Measurements from ENCODE around the gene TNS3. TPM values are rescaled to one million over a fixed set of nuclear protein-coding genes. Genes with fewer than 3 reads are reported as not detected.

Gene TNS3
- total RNA-seq, 1 experiment from 2014 or later = 143 TPM

DNA sequence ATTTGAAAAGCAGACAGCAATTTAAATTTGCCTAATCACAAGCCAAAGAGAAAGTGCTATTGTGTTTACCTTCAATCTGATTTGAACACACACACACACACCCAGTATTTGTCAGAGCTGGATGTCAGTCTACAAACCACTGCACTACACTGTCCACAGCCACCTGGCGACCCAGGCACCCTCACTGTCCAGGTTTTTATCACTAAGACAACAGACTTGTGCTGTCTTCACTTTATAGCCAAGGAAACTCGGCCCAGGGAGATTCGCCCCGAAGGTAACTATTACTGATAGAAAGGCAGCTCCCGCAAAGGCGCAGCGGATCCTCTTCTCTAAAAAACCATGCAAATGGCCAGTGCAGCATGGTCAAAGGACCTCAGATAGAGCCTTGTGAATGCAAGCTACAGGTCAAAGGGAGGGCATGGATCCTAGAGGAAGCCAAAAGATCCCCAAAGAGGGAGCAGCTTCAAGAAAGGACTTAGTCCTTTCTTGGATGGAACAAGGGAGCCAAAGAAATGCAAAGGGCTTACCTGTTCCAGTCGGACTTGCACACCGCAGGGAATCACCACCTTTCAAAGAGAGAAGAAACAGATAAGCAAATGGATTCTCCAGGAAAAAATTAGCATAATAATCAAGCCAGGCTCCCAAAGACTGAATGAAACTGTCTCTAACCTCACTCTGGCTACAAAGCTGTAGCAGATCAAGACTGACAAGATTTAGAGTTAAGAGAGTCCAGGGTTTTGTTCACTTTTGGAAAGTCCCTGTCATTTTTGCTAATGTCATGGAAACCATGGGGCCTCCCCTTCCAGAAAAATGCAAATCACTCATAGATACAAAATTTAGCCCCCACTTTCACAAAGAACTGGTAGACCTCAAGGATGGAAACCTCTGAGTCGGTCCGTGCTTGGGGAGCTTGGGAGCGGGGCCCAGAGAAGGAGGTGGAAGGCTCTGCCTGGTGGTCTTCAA lies 101.1 kb downstream of the TNS3 start:
- ChIA-PET CTCF (interaction anchor here (0.6 to 0.8 kb wide), 4 partner anchors 21 to 215 kb away, joined by 3 to 6 read pairs (median 4); no protein-coding TSS in a partner anchor), POLR2A (ENCODE audit: unreplicated experiment) (no interaction called here)
- DNase-seq = no peak
- H3K27me3 ChIP-seq (ENCODE audit: insufficient read depth, low read depth) = no peaks in the 10 kb centered on the region
- H2AFZ ChIP-seq = no peak overlapping the region
- H3K9me2 ChIP-seq (ENCODE audit: insufficient read depth) = no peaks in the 10 kb centered on the region
- intact Hi-C loops (cut with micrococcal nuclease; ENCODE audit: unreplicated experiment) = no loop called here
- no TSS peak for BruUV-seq (replicated peaks)
- peaks cover 90% of the 10 kb centered on the region for H3K4me1 ChIP-seq (replicated peaks; ENCODE audit: insufficient read depth)
- TF ChIP-seq EZH2 (IDR thresholded peaks at IDR 0.05; ENCODE audit: low read depth) = no peak
- TF ChIP-seq, protein P1, sequence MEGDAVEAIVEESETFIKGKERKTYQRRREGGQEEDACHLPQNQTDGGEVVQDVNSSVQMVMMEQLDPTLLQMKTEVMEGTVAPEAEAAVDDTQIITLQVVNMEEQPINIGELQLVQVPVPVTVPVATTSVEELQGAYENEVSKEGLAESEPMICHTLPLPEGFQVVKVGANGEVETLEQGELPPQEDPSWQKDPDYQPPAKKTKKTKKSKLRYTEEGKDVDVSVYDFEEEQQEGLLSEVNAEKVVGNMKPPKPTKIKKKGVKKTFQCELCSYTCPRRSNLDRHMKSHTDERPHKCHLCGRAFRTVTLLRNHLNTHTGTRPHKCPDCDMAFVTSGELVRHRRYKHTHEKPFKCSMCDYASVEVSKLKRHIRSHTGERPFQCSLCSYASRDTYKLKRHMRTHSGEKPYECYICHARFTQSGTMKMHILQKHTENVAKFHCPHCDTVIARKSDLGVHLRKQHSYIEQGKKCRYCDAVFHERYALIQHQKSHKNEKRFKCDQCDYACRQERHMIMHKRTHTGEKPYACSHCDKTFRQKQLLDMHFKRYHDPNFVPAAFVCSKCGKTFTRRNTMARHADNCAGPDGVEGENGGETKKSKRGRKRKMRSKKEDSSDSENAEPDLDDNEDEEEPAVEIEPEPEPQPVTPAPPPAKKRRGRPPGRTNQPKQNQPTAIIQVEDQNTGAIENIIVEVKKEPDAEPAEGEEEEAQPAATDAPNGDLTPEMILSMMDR (conservative IDR thresholded peaks at IDR 0.05) = no peak
- peaks cover 24% of the 10 kb centered on the region for H3K36me3 ChIP-seq (ENCODE audit: low read depth)
- peaks cover 79% of the 10 kb centered on the region for H4K20me1 ChIP-seq (ENCODE audit: insufficient read depth)
- peak overlapping the region; percentile 90 for H3K27ac ChIP-seq
- H3K9me3 ChIP-seq (ENCODE audit: insufficient read depth, low read depth) = no peaks in the 10 kb centered on the region
- H3K4me3 ChIP-seq = no peak overlapping the region
- H3K4me2 ChIP-seq = peak overlapping the region; percentile 62
- peaks cover 93% of the 10 kb centered on the region for H3K79me2 ChIP-seq (ENCODE audit: low read depth)
- H3F3A ChIP-seq (ENCODE audit: insufficient read depth, low read depth) = peaks cover 88% of the 10 kb centered on the region

DNA sequence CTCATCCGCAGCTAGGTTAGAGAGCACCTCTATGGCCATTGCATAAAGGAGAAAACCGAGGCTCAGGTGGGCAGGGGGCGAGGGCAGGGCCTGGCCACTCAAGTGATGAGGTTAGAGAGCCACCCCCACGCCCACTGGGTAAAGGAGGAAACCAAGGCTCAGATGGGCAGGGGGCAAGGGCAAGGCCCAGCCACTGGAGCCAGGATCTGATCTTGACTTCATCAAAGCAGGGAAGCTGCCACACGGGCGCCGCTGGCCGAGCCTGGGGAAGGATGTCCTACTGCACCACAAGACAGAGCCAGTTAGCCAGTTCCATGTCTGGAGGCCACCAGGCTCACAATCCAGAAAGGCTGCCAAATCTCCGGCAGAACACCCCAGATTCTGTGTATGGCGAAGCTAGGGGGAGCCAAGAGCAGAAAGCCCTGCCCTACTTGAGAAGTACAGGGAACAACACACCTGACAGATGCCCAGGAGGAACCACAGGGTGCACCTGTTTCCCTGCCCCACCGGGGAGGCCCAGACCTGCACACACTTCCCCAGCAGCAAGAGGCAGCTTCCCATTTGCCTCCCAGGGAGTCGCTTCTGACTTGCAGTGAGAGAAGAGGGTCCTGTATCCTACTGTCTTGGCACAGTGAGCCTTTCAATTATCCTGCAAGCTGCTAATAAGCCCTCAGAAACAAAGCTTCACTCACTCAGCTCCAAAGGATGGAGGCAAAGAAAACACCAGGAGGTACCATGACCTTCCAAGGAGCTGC lies 101.9 kb downstream of the TNS3 start:
- peaks cover 90% of the 10 kb centered on the region for H3K4me1 ChIP-seq (replicated peaks; ENCODE audit: insufficient read depth)
- intact Hi-C loops (cut with micrococcal nuclease; ENCODE audit: unreplicated experiment) = loop anchor here (5.0 to 10.0 kb wide), 2 partner anchors 38 to 605 kb away; partner anchors contain the start of gene UPP1
- BruUV-seq (replicated peaks) = no TSS peak
- no peaks in the 10 kb centered on the region for H3K27me3 ChIP-seq (ENCODE audit: insufficient read depth, low read depth)
- POLR2A ChIA-PET (ENCODE audit: unreplicated experiment) = no interaction called here
- no peak for TF ChIP-seq EZH2 (IDR thresholded peaks at IDR 0.05; ENCODE audit: low read depth)
- TF ChIP-seq, protein P1 (conservative IDR thresholded peaks at IDR 0.05) = no peak
- H3K9me2 ChIP-seq (ENCODE audit: insufficient read depth) = no peaks in the 10 kb centered on the region
- H3F3A ChIP-seq (ENCODE audit: insufficient read depth, low read depth) = peaks cover 92% of the 10 kb centered on the region
- no peaks in the 10 kb centered on the region for H3K9me3 ChIP-seq (ENCODE audit: insufficient read depth, low read depth)
- peaks cover 75% of the 10 kb centered on the region for H4K20me1 ChIP-seq (ENCODE audit: insufficient read depth)
- H3K27ac ChIP-seq = 0 out of 2 replicates have a peak overlapping the region, but pooled peaks have one; percentile 90
- CTCF ChIA-PET = interaction anchor here (0.6 to 0.7 kb wide), 3 partner anchors 22 to 92 kb away, joined by 3 to 5 read pairs (median 4); no protein-coding TSS in a partner anchor
- H3K4me2 ChIP-seq = no peak overlapping the region
- no peak overlapping the region for H3K4me3 ChIP-seq
- no peak for DNase-seq
- peaks cover 85% of the 10 kb centered on the region for H3K79me2 ChIP-seq (ENCODE audit: low read depth)
- H3K36me3 ChIP-seq (ENCODE audit: low read depth) = peaks cover 24% of the 10 kb centered on the region
- H2AFZ ChIP-seq = no peak overlapping the region

DNA sequence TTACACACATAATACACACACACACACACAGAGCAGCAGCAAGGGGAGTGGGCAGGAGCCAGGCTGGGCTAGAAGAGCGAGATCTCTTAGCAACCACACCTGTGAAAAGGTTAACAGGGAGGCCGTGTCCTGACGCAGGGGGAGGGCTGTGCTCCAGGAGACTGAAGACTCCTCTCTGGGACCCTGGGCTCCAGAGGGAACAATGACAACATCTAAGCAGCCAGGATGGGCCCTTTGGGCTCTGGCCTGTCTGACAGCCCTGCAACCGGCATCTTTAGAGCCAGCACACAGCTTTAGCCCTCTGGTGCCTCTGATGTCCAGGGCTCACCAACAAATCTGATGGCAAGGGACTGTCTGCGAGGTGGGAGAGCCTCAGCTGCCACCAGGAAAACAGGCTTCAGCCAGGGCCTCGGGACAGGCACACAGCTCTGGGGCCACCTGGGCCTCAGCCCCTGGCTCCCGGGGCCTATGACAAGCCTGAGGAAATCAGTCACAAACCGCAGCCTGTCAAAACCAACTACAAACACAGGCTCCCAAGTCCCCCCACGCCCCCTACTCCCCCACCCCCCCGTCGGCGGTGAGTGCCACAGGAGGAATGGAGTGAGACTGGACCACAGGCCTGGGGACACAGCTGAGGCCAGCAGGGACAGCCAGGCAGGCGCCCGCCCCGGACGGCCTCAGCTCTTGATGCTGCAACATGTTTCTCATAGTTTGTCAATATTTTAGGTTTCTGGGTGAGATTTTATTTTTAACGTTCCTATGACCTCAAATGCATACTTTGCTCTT lies 102.8 kb downstream of the TNS3 start:
- Histone ChIP-seq H4K20me1 (ENCODE audit: insufficient read depth) (peaks cover 75% of the 10 kb centered on the region), H3K4me3 (no peak overlapping the region), H3K27ac (no peak overlapping the region), H3K27me3 (ENCODE audit: insufficient read depth, low read depth) (no peaks in the 10 kb centered on the region), H3K9me2 (ENCODE audit: insufficient read depth) (no peaks in the 10 kb centered on the region), H3K9me3 (ENCODE audit: insufficient read depth, low read depth) (no peaks in the 10 kb centered on the region), H3F3A (ENCODE audit: insufficient read depth, low read depth) (peaks cover 93% of the 10 kb centered on the region), H3K4me1 (replicated peaks; ENCODE audit: insufficient read depth) (peaks cover 90% of the 10 kb centered on the region), H3K4me2 (no peak overlapping the region), H3K79me2 (ENCODE audit: low read depth) (peaks cover 85% of the 10 kb centered on the region), H3K36me3 (ENCODE audit: low read depth) (peaks cover 25% of the 10 kb centered on the region), H2AFZ (no peak overlapping the region)
- no peak for DNase-seq
- intact Hi-C loops (cut with micrococcal nuclease; ENCODE audit: unreplicated experiment) = loop anchor here (5.0 to 10.0 kb wide), 2 partner anchors 37 to 606 kb away; partner anchors contain the start of gene UPP1
- BruUV-seq (replicated peaks) = no TSS peak
- CTCF ChIA-PET = no interaction called here
- POLR2A ChIA-PET (ENCODE audit: unreplicated experiment) = no interaction called here
- TF ChIP-seq, protein P1 (conservative IDR thresholded peaks at IDR 0.05) = no peak
- no peak for TF ChIP-seq EZH2 (IDR thresholded peaks at IDR 0.05; ENCODE audit: low read depth)
